GM18511 (cell line): ENCODE data around the gene RBM4B.
"Not testable (repeated sequence)": the region's sequence is repeated elsewhere in the genome, so short reads cannot be mapped to it uniquely, and the experiment has no call there.

Experiments used
- ATAC-seq: cut with Tn5 transposase; IDR thresholded peaks from one replicate; pipeline ENCODE4 v1.9.1; 2021; ENCODE audit warnings: mild to moderate bottlenecking, moderate library complexity; ENCODE audit not compliant: unreplicated experiment

The RBM4B gene, protein sequence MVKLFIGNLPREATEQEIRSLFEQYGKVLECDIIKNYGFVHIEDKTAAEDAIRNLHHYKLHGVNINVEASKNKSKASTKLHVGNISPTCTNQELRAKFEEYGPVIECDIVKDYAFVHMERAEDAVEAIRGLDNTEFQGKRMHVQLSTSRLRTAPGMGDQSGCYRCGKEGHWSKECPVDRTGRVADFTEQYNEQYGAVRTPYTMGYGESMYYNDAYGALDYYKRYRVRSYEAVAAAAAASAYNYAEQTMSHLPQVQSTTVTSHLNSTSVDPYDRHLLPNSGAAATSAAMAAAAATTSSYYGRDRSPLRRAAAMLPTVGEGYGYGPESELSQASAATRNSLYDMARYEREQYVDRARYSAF

GRCh38 chr11:66677599-66678375 is at the start of gene RBM4B:
Gene RBM4B (minus strand): TSS chr11:66677887. CDS start chr11:66677079, 808 bp downstream.
- peak; percentile 85 for ATAC-seq

- ATAC-seq, result no peak
These were observed 48.0 kb upstream of the RBM4B start for GRCh38 chr11:66725647-66726046.

DNA sequence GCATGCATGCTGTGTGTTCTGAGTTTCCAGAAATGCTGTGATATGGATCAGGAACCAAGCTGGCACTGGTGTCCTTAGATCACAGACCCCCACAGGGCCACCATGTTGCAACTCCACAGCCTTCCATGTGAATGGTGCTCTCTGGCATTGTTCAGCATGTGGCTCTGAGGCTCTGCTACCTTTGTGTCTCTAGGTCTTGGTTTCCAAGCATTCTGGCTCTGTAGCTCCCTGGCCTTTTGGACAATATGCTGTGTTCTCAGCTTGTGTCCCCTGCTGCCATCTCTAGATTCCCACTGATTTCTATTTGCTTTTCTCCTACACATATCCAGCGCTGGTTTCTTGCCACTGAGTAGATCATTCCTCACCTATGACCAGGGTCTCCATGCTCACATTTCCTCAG is 47.4 kb upstream of the RBM4B start:
- no peak for ATAC-seq

GRCh38 chr11:66724167-66724566 is 46.5 kb upstream of the RBM4B start:
- ATAC-seq, result not testable (repeated sequence)

GRCh38 chr11:66723693-66724092 is 46.0 kb upstream of the RBM4B start:
- no peak for ATAC-seq

DNA sequence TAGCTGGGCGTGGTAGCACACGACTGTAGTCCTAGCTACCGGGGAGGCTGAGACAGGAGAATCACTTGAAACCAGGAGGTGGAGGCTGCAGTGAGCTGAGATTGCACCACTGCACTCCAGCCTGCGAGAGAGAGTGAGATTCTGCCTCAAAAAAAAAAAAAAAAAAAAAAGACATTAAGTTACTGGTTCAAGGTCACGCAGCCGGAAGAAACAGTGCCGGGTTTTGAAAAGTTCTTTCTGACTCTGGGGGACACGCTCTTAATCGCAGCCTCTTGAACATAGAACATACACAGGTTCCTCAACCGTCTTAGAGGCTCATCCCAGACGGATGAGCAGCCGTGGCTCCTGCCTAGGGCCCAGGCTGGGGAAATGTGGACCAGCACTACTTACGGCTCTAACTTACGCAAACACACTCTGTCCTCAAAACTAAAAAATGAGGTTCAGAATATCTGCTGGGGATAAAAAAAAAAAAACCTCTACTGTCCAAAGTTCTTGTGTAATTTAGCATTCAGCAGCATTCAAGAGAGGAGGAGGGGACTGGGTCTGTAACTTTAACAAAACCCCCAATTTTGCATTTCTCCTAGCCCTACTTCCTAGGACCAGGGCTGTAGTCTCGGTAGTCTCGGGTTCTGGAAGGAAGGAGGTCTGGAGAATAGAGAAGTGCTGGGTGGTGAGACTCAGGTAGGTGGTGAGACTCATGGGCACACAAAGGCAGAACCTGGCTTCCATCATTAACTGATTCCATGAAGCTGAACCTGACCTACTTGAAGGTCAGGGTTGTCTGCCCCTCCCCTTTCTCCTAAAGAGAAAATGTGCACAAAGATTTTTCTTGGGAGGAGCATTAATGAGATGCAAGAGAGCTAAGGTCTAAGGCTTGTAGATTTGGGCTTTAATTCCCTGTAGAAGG is 45.3 kb upstream of the RBM4B start:
- ATAC-seq, result no peak

DNA sequence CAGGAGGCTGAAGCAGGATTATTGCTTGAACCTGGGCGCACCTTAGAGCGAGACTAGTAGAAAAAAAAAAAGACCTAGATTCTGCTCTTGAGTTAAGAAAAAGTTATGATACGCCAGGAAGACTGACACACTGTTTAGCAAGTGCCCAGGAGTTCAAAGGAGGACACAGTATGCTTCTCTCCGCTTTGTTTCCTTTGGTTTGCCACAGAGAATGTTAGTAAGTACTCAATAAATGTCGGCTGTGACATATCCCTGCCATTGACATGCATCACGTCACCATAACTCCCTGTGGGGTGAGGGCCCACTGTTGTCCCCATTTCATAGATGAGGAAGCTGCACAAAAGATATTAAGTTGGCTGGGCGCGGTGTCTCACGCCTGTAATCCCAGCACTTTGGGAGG is 44.3 kb upstream of the RBM4B start:
- no peak for ATAC-seq

DNA sequence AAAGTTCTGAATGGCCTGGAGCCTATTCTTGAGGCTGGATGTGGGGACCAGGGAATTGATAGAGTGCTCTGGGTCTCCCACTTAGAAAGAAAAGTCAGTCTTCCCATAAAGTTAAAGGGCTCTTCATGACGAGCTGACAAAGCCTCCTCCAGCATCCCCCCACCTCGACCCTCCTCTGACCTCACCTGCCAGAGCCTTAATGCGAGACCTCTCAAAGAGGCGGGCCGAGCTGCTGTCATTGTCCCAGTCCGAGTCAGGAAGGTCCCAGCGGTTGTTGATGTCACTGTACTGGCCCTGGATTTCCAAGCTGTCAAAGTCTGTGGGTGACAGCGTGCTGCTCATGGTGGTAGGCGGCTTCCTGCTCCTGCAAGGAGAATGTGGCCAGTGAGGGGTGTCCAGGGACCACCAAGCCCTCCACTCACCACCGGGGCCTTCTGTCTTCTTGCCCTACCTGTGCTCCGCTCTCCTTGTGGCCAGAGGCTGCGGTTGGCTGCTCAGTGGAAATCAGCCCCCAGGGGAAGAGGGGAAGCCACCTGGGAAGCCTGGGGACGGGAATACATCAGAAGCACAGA is 43.3 kb upstream of the RBM4B start:
- ATAC-seq, result no peak

DNA sequence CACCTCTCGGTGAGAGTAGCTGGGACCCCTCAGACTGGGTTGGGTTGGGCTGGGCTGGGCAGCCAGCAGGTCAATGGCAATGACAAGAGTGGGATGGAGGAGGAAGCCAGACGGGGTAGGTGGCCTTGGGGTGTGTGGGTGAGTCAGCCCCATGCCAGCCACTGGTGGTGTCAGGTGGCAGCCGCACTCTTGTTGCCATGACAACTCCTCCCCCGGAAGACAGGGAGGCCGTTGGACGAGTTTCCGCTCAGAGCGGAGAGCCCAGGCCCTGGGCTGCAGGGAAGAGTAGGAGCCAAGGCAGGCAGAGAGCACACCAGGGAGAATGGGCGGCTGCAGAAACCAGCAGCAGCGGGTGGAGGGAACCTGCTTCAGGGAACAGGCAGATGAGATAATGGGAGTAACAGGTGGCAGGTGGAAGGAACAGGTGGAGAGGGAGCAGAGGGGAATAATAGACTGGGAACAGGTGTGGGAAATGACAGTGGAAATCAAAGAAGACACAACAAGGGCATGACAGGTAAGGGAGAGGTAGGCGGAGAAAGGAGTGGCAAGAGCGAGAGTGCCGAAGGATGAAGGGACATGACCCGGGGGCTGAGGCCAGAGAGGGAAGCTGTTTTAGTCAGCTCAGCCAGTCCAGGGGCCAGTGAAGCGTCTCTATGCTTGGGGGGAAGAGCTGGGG is 42.7 kb upstream of the RBM4B start:
- ATAC-seq, result no peak

- no peak for ATAC-seq
These were observed 41.6 kb upstream of the RBM4B start for GRCh38 chr11:66719111-66719872.

GRCh38 chr11:66718320-66718971 is 40.8 kb upstream of the RBM4B start:
- ATAC-seq, result no peak

DNA sequence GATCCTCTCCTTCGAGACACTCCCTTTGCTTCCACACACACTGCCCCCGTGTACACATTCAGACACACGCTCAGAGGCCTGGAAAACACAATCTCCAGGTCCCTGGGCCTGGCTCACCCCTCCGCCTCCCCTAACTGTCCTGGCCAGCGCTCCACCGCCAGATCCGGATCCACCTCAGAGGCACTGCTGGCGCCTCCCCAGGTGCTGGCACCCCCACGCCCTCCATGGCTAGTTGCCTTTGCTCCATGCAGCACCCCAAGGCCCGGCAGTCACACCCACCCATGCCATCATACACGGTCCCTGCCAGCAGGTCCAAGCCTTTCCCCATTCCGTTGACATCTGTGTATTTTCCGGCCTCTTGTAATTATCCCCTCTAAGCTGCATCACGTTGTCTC is 40.2 kb upstream of the RBM4B start:
- no peak for ATAC-seq

DNA sequence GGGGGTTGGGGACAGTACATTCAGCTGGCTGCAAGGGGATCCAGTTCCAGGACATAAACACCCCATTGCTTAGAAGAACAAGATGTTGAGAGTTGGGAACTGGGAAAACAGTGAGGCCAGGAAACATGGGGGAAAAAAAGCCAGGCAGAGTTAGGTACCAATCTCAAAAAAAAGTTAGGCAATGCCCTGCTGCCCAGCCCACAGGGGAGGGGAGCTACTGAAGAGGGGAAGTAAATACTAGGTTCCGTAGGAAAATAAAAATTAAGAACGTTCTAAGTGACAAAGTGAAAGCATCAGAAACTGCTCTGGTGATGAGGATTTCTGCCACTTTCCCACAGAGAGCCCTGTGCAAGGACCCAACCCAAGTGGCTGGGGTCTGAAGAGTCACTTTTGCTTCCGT is 39.3 kb upstream of the RBM4B start:
- ATAC-seq, result no peak

DNA sequence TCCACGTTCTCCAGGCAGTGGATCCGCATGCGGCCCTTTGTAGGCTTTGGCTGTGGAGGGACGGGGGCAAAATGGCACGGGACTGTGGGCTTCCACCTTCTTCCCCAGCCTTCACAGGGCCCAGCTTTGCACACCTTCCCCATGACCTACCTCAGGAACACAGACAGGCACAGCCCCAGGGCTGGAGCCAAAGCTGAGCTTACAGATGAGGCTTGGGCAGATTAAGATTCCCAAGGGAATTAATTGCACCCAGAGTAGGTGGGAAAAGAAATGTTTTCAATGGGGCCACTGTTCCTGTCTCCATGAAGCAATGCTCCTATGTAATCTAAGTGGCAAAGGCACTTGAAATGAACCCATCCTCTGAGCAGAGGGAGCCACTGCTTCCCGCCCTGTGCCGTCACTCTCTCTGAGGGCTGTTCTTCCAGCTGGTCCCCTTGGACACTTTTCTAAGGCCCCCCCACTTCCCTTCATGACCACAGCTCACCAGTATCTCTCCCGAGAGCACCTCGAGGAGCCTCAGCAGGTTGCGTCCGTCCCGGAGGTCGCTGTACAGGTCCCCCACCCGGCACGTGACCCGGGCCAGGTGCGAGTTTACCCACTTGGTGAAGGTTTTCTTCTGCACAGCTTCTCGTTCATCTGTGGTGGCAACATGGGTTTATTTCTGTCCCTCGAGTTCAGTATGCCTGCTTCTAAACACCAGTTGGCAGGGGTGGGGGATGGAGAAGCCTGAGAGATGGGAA is 37.8 kb upstream of the RBM4B start:
- ATAC-seq, result no peak

DNA sequence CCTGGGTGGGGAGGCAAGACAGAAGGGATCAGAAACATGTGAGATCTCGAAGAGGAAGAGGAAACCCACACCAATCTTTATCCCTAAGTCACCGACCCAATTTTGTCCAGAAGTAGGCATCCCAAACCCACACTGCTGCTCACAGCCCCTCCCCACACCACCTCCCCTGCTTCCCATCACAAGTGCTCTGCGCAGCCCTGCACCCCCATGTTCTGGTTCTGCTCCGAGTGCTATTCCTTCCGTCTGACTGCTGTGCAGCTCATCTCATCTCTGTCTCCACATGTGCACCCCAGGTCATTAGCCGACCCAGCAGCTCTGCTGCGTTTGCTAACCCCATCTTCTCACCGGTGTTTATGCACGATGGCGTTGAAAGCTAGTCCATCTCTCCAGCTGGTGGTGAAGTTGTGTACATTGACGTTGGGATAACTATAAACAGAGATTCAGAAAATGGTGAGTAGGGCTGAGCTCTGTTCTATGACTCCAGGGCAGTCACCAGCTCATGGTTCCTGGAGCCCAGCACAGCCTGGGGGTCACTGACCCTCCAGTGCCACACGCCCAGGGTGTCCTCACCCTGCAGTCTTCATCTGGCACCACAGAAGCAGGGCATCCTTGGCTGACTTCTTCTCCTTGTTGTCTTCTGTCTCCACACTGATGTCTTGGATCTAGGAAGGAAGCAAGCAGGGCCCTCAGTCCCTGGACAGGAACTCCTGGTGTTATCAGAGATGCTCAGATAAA is 36.2 kb upstream of the RBM4B start:
- ATAC-seq, result no peak

DNA sequence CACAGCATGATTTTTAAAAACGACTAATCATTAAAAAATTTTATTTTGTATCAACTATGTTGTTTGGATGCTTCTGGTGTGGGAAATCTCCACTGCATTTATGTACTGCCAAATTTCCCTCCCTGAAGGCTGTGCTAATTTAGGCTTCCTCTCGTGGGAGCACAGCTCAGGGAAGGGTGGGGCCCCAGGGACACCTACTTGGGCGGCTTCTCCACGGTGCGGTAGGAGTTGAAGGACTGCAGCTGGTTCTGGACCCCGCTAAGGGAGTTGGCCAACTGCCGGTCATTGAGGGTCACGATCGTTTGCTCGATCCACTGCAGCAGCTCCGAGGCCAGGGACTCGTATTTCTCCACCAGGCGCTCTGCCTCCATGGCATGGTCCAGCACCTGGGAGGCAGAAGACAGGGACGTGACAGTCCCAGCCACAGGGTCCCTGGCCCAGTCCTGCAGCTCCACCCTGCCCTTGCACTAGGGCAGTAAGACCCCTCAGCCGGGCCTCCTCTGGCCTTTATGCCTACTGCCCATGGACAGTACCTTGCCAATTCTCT is 32.8 kb upstream of the RBM4B start:
- ATAC-seq, result no peak

GRCh38 chr11:66708701-66709100 is 31.0 kb upstream of the RBM4B start:
- no peak for ATAC-seq
